NOMO-1 treated with dmso at 0.1 percent for 144 hours (cell line): ENCODE results near the gene POLR2L.
A peak's percentile ranks its signal among the peaks of the same experiment; 100 is the strongest.

Experiments used
- DNase-seq: peaks from one replicate; lab custom pipeline; 2025; ENCODE audit not compliant: unreplicated experiment; lab: John Stamatoyannopoulos, UW

POLR2L gene

DNA sequence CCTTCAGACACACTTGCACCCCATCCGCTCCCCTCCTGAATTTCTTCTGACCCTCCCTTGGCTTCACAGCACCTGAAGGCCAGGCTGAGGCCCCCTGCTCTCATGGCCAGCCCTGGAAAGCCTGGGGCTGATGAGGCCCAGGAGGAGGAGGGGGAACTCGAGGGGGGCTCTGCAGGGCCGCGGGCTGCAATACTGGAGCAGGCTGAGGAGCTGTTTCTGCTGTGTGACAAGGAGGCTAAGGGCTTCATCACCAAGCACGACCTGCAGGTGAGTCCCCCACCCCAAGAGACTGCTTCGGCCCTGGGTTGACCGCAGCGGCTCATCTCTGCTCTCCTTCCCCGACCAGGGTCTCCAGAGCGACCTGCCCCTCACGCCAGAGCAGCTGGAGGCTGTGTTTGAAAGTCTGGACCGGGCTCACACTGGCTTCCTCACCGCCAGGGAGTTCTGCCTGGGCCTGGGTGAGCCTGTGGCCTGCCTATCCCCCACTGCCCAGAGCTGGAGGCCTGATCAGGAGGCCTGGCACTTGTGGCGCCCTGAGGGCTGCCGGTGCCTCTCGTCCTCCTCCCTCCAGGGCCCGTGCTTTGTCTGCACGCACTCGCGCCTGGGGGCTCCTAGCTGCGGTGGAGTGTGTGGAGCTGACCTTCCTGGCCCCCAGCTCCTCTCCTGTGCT is 13.7 kb downstream of the POLR2L start:
- DNase-seq = no peak

- no peak for DNase-seq
These were observed 14.5 kb downstream of the POLR2L start, which contains the start of gene CRACR2B for GRCh38 chr11:827897-828192. CRACR2B (plus strand) TSS chr11:827919; CDS start chr11:828608, 689 bp downstream.

DNA sequence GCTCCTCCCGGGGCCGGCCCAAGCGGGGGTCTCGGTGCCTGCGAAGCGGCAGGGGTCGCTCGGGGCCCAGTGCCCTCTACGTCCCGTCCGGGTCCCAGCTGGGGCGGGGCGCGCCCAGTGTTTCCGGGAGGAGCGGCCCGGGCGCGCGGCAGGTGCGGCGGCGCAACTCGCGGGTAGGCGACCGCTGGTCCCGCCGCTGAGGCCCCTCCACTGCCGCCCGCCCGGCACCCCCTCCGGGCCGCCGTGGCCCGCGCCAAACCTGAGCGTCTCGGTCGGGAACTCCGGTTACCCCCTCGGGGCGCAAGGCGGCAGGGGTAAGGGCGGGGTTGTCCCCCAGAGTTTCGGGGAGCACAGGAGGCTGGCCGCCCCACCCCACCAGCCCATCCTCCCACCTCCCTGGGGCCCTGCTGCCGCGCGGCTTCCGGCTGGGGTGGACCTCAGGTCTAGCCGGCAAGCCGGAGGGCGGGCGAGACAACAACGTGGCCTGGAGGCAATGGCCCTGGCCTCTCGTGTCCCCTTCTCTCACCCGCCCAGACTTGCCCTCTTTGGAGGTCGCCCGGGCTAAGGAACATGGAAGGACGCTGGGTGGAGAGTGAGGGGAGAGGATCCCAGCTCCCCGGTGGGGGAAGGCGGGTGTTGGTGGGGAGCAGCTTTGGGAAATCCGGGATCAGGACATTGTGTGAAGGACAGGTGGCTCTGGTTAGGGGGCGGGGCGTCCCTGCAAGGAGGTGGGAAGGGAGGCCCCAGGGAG is 15.0 kb downstream of the POLR2L start:
- no peak for DNase-seq

DNA sequence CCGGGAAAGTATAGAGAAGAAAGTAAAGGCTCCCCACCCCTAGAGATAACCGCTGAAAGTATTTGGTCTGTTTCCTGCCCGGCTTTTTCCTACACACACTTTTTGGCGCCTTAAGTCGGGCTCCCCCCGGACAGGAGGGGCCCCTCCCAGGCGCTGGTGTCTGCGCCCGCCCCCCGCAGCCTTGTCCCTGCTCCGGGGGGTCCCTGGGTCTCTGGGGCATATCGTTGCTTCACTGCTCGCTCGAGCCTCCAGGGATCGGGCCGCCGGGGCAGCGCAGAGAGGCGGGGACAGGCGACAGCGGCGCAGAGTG is 15.5 kb downstream of the POLR2L start:
- DNase-seq = no peak

- no peak for DNase-seq
These were observed 16.1 kb downstream of the POLR2L start for GRCh38 chr11:826227-826621.

DNA sequence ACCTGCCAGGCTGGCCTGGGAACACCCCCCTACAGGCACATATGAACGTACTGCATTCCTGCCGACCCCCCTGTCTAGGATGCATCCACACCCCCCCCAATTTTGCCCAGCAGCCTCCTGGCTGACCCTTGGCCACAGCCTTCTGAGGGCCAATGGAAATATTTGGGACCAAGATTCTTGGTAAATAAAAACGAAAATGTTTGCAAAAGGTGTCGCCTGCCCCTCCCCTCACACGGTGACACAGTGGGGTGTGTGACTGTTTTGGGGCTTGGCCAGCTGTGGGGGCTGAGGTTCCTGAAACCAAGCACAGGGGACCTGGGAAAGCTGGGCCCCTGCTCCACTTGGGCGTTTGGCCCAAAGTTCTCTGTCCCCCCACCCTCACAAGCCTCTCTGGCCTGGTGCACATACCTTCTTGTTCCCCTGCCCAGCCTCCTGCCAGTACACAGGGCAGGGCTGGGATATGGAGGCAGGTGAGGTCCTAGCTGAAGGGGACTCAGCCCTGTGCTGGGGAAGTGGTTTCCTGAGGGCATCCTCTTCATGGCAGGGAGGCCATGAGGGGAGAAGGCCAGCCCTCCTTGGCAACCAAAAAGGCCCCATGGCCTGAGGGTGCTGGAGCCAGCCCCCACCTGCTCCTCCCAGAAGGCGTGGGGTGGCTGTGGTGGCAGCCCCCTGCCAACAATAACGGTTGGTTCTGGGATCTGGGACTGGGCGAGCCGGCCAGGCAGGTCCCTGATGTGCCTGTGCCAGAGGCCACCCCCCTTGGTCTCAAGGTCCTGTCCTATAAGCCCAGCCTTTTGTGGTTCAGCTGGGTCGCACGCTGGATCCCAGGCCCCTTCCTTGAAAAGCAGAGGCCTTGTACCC is 16.7 kb downstream of the POLR2L start:
- no peak for DNase-seq

DNA sequence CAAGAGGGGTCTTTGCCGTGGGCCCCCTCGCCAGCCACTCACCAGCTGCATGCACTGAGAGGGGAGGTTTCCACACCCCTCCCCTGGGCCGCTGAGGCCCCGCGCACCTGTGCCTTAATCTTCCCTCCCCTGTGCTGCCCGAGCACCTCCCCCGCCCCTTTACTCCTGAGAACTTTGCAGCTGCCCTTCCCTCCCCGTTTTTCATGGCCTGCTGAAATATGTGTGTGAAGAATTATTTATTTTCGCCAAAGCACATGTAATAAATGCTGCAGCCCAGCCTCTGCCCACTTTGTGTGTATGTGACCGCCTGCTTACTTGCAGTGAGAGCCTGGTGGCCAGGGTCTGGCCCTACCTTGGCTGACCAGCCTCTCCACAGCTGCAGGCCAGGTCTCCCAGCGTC is 17.4 kb downstream of the POLR2L start:
- no peak for DNase-seq

DNA sequence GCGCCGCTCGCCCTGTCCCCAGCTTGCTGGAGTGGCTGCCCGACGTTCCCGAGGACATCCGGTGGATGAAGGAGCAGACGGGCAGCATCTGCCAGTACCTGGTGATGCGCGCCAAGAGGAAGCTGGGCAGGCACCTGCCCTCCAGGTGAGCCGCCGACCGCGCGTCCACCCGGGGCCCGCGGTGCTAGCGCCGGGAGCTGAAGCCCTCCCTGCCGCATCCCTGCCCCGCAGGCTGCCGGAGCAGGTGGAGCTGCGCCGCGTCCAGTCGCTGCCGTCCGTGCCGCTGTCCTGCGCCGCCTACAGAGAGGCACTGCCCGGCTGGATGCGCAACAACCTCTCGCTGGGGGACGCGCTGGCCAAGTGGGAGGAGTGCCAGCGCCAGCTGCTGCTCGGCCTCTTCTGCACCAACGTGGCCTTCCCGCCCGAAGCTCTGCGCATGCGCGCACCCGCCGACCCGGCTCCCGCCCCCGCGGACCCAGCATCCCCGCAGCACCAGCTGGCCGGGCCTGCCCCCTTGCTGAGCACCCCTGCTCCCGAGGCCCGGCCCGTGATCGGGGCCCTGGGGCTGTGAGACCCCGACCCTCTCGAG is 17.9 kb downstream of the POLR2L start:
- DNase-seq = no peak

GRCh38 chr11:823441-824291 is 18.7 kb downstream of the POLR2L start:
- DNase-seq = no peak

- no peak for DNase-seq
These were observed 20.6 kb downstream of the POLR2L start for GRCh38 chr11:821512-822371.

- DNase-seq = no peak
These were observed 21.4 kb downstream of the POLR2L start for GRCh38 chr11:820655-821511.

DNA sequence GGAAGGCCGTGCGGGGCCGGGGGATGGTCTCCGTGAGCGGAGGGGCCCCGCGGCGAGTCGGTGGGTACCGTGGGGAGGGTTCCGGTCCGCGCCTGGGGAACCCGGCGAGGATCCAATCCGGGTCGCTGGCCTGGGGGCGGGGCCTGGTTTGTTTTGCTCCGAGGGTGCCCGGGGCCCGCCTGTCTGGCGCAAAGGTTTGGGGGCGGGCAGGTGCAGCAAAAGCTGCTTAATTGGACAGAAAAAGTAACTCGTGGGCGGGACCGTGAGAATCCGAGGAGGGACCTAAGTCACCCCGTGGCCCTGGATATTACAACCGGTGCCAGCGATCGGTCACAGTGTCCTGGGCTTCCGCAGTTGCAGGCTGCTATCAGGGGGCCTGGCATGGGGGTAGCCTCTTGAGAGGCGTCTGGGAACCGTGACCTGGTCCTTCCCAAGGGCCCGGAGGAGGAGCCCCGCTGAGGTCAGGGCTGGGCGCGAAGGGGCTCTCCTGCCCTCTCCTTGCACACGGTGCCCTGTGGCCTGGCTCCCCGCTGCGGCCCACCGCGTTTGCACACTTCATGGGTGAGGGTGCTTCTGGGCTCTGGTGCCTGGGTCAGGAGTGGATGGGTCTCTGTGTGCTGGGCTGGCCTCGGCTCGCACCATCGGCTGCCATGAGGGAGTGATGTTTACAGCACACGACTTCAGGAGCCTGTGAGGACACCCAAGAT is 22.2 kb downstream of the POLR2L start:
- peak; percentile 82 for DNase-seq

- DNase-seq = peak; percentile 88
These were observed 23.0 kb downstream of the POLR2L start for GRCh38 chr11:819129-819931.

GRCh38 chr11:818396-819128 is 23.8 kb downstream of the POLR2L start, which contains the start of gene PNPLA2:
PNPLA2 (plus strand) TSS chr11:818914; CDS start chr11:819719, 805 bp downstream.
- no peak for DNase-seq

- no peak for DNase-seq
These were observed 25.9 kb downstream of the POLR2L start for GRCh38 chr11:816433-816779.

GRCh38 chr11:815675-816432 is 26.5 kb downstream of the POLR2L start:
- DNase-seq = no peak
